22Rv1 (cell line): ENCODE measurements around the gene PPM1H.

Experiments
- CTCF ChIP-seq: fragments of 450-650 bp; IDR thresholded peaks from 2 replicates; pipeline ENCODE4 v1.5.1; 2017; ENCODE audit warnings: mild to moderate bottlenecking
- ZFX ChIP-seq: fragments of 450-650 bp; IDR thresholded peaks from 2 replicates; pipeline ENCODE4 v1.6.1; 2017; ENCODE audit warnings: antibody characterized with exemption, borderline replicate concordance

GRCh38 chr12:62966990-62967506, 32.1 kb upstream of the PPM1H start:
- no peak for TF ChIP-seq CTCF
- no peak for TF ChIP-seq ZFX
